Measurements from ENCODE around the gene PRUNE2. TPM values are rescaled to one million over a fixed set of nuclear protein-coding genes. Genes with fewer than 3 reads are reported as not detected.

Gene PRUNE2
- total RNA-seq, 1 donor from 2014 or later = 63.8 TPM

GRCh38 chr9:76581731-76582130 is 324.2 kb downstream of the PRUNE2 start:
- no peaks in the 10 kb centered on the region for H3K4me1 Mint-ChIP-seq (ENCODE audit: low read depth, unreplicated experiment)
- H3K36me3 Mint-ChIP-seq (ENCODE audit: unreplicated experiment) = no peaks in the 10 kb centered on the region
- no peak overlapping the region for H3K4me3 Mint-ChIP-seq (ENCODE audit: unreplicated experiment)
- no peaks in the 10 kb centered on the region for H3K9me3 Mint-ChIP-seq (ENCODE audit: unreplicated experiment)
- H3K27ac Mint-ChIP-seq (ENCODE audit: unreplicated experiment) = no peak overlapping the region
- H3K27me3 Mint-ChIP-seq (ENCODE audit: unreplicated experiment) = no peaks in the 10 kb centered on the region
- no peak for TF ChIP-seq CTCF (IDR thresholded peaks at IDR 0.05; ENCODE audit: partially characterized antibody, unreplicated experiment)
- DNase-seq = no peak

DNA sequence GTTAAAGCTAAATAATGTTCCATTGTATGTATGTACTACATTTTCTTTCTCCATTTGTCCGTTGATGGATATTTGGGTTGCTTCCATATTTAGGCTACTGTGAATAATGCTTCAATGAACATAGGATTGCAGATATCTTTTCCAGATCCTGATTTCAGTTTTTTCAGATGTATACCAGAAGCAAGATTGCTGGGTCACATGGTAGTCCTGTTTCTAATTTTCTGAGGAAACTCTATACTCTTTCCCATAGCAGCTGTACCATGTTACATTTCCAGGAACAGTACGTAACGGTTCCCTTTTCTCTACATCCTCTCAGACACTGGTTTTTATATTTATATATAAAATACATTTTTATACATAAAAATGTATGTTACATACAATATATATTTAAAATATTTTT is 325.1 kb downstream of the PRUNE2 start:
- no peaks in the 10 kb centered on the region for H3K27me3 Mint-ChIP-seq (ENCODE audit: unreplicated experiment)
- DNase-seq = no peak
- H3K4me1 Mint-ChIP-seq (ENCODE audit: low read depth, unreplicated experiment) = no peaks in the 10 kb centered on the region
- TF ChIP-seq CTCF (IDR thresholded peaks at IDR 0.05; ENCODE audit: partially characterized antibody, unreplicated experiment) = no peak
- no peak overlapping the region for H3K27ac Mint-ChIP-seq (ENCODE audit: unreplicated experiment)
- no peaks in the 10 kb centered on the region for H3K36me3 Mint-ChIP-seq (ENCODE audit: unreplicated experiment)
- no peak overlapping the region for H3K4me3 Mint-ChIP-seq (ENCODE audit: unreplicated experiment)
- H3K9me3 Mint-ChIP-seq (ENCODE audit: unreplicated experiment) = no peaks in the 10 kb centered on the region

DNA sequence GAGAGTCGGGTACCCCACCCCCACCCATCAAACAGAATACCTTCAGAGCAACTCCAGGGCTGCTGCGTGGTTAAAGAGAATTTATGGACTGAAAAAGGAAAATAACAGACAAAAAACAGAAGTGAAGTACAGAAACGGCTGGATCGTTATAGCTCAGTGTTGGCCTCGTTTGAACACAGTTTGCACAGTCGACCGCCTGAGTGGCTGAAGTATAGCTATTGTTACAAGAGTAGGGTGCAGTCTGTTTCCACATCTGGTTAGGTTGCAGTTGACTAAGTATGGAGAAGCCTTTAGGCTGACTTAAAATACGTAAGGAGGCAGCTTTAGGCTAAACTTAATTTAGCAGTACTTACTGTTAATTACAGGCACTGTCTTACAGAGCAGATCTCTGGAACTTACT is 325.7 kb downstream of the PRUNE2 start:
- Mint-ChIP-seq H3K4me1 (ENCODE audit: low read depth, unreplicated experiment) (no peaks in the 10 kb centered on the region), H3K4me3 (ENCODE audit: unreplicated experiment) (no peak overlapping the region), H3K9me3 (ENCODE audit: unreplicated experiment) (no peaks in the 10 kb centered on the region), H3K27ac (ENCODE audit: unreplicated experiment) (no peak overlapping the region), H3K27me3 (ENCODE audit: unreplicated experiment) (no peaks in the 10 kb centered on the region), H3K36me3 (ENCODE audit: unreplicated experiment) (no peaks in the 10 kb centered on the region)
- DNase-seq = no peak
- no peak for TF ChIP-seq CTCF (IDR thresholded peaks at IDR 0.05; ENCODE audit: partially characterized antibody, unreplicated experiment)

DNA sequence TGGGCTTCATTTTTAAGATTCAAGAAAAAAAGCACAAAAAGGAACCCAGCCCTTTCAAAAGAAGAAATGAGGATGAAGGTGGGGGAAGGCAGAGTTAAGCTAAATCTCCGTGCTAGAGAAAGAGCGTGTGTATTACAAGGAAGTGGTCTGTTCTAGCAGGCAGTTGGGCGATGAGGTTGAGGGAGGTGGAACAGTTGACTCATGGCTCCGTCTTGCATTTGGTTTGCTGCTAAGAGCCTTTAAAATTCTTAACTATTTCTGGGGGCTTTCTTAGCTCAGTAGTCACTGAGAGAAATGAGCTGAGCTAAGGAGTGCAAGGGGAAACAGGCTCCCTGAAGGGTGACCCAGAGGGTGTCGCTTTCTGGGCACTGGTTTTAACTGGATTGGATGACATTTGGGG is 329.6 kb downstream of the PRUNE2 start:
- no peaks in the 10 kb centered on the region for H3K4me1 Mint-ChIP-seq (ENCODE audit: low read depth, unreplicated experiment)
- H3K4me3 Mint-ChIP-seq (ENCODE audit: unreplicated experiment) = no peak overlapping the region
- DNase-seq = no peak
- H3K36me3 Mint-ChIP-seq (ENCODE audit: unreplicated experiment) = no peaks in the 10 kb centered on the region
- no peak overlapping the region for H3K27ac Mint-ChIP-seq (ENCODE audit: unreplicated experiment)
- no peaks in the 10 kb centered on the region for H3K9me3 Mint-ChIP-seq (ENCODE audit: unreplicated experiment)
- TF ChIP-seq CTCF (IDR thresholded peaks at IDR 0.05; ENCODE audit: partially characterized antibody, unreplicated experiment) = no peak
- H3K27me3 Mint-ChIP-seq (ENCODE audit: unreplicated experiment) = no peaks in the 10 kb centered on the region

DNA sequence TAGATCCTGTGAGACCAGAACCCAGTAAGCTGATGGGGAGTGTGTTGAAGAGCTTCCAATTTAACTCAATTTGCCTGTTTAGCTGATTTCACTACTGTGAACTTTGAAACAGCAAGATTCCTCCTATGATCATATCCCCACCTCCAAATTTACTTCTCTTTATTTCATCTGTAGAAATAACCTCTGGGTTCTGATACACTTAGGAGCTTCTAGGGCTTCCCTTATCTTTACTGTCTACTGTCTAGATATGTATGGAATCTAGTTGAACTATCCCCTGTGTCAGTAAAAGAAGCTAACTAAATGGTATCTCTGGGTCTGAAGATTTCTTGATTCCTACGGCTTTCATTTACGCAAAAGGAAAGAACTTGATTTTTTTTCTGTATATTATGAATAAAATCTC is 330.2 kb downstream of the PRUNE2 start:
- no peaks in the 10 kb centered on the region for H3K4me1 Mint-ChIP-seq (ENCODE audit: low read depth, unreplicated experiment)
- no peaks in the 10 kb centered on the region for H3K9me3 Mint-ChIP-seq (ENCODE audit: unreplicated experiment)
- DNase-seq = no peak
- H3K27me3 Mint-ChIP-seq (ENCODE audit: unreplicated experiment) = no peaks in the 10 kb centered on the region
- no peak for TF ChIP-seq CTCF (IDR thresholded peaks at IDR 0.05; ENCODE audit: partially characterized antibody, unreplicated experiment)
- no peak overlapping the region for H3K27ac Mint-ChIP-seq (ENCODE audit: unreplicated experiment)
- H3K36me3 Mint-ChIP-seq (ENCODE audit: unreplicated experiment) = no peaks in the 10 kb centered on the region
- H3K4me3 Mint-ChIP-seq (ENCODE audit: unreplicated experiment) = no peak overlapping the region
